Measurements from ENCODE around the gene SYMPK.

SYMPK gene

DNA sequence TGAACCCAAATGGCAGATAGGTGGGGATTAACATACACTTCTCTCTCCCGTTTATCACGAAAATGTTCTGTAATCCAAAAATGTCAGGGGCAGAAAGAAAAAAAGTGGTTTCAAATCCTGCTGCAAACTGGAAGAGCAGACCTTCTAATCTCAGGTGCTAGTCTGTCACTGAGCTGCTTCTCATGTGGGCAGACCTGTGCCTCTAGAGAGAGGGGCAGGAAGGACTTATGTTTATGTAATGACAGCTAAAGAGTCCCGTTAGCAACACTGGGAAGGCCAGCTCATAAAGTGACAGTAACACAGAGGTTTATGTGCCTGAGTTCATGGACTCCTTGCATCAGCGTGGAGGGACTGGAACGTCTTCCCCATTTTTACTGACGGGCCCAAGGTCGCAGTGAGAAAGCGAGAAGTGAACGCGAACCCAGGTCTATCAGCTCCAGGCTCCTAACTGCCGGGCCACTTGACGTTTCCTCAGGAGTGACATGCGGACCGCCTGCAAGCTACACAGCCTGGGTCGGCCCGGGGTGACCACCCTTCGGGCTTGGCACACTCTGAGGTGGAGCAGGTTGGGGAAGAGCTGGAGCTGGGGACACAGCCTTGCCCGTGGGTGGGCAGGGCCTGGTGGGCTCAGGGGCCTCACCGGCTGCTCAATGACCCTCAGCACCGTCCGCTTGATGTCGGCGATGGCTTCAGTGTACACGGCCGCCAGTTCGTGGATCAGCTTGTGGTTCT, 38.2 kb downstream of the SYMPK start:
- DNase-seq = no peak

DNA sequence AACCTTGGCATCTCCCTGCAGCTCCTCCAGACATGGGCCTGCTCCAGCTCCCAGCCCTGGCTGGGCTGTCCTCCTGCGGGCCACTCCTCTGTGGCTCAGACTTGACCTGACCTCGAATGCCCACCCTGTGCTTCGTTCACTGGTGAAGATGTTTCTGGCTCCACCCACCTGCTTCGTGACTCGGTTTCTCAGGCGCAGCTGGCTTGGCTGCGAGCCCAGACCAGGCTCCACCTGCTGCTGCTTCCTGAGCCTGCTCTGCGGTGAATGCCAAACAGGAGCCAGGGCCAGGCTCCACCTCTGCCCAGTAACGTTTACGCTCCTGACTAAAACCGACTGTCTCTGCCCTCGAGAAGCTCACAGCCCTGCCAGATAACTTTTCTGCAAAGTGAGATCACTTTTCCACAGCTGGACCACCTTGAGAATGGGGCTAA, 38.9 kb downstream of the SYMPK start:
- DNase-seq = no peak

DNA sequence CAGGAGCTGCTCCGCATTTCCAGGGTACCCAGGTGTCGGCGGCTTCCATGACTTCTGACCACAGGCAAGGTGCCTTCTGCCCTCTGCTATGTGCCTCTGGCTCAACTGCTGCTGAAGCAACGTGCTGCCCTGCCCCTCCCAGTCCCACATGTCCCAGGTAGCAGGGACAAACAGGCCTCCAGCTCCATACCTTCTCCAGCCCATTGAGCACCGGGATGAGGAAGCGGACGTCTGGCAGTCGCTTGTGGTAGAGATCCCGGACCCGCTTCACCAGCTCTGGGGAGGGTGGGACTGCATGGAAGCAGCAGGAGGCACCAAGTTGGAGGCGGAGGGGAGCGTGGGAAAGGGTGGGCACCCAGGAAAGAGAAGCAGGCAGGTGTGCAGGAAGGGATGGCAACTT, 39.8 kb downstream of the SYMPK start:
- DNase-seq = no peak

DNA sequence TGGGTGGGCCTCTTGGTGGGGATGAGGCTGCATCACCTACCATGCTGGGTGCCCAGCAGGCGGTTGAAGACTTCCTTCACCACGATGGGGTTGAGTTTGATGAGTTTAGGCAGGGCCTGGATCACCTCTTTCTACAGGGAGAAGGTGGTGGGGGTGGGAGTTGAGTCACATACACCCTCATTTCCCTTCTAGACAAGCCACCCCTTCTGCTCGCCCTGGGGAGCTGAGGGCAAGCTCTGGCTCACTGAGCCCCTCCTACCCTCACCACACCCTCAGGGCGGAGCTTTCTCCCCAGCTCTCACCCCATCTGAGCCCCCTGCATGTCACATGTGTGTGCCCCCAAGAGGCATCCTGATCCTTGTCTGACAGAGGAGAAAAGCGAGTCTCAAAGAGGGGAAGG, 40.2 kb downstream of the SYMPK start:
- no peak for DNase-seq

DNA sequence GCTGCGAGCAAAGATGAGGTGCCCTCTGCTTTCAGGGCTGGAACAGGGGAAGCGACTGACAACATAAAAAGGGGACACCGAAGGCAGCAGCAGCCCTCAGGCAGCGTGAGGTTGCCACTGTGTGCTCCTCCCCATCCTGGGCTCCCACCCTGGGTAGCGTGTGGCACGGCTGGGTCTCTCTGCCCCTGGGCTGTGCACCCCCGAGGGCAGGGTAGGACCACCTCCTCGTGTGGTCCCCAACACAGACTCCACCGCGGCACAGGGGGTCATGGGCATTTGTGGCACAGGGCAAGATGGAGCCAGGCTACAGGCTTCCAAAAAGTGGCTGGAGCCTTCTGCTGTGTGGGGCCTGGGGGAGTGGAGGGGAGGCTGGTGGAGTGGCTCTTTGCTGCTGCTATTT, 41.4 kb downstream of the SYMPK start:
- no peak for DNase-seq

DNA sequence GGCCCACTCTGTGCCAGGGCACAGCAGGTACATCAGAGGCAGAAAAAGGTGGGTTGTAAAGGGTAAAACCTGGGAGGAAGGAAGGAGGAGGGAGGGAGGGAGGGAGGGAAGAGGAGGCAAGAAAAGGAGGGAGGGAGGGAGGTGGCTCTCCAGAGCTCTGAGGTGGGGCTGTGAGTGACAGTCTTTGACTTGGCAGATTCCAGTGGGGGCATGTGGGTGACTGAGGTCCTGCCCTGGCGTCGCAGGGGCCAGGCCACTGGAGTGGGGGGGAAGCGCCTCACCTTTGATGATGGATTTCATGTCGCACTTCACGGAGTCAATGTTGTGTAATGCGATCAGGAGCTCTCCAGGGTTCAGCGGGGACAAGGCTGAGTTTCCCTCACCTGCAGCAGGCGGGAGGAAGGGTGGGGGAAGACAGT, 41.8 kb downstream of the SYMPK start:
- no peak for DNase-seq

DNA sequence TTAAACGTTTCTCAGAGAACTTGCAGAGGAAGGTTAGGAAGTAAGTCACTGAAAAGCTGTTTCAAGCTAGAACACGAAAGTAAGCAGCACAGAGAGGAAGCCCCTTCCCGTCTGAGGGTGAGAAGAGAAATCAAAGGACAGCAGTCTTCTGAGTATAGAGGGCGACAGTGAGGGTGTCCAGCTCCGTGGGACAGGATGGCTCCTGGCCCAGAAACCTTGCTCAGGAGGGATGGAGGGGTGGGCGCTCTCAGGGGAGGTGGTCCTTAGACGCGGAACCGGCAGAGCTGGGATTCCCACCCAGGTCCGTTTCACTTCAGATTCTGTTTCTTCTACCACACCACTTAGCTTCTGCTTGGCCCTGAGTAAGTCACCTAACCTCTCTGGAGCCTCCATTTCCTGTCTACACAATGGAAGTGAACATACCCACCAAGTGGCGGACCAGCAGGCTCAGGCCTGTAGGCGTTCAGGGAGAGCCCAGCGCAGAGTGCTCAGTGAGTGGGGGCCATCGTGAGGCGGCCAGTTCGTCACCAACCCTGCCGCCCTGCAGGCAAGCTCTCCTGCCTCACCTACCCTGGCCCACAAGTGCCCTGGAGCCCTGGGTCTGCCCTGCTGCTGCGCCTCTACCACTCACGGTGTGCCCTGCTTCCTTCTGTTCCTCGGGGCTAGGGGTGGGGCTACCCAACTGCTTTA, 42.4 kb downstream of the SYMPK start:
- DNase-seq = no peak

DNA sequence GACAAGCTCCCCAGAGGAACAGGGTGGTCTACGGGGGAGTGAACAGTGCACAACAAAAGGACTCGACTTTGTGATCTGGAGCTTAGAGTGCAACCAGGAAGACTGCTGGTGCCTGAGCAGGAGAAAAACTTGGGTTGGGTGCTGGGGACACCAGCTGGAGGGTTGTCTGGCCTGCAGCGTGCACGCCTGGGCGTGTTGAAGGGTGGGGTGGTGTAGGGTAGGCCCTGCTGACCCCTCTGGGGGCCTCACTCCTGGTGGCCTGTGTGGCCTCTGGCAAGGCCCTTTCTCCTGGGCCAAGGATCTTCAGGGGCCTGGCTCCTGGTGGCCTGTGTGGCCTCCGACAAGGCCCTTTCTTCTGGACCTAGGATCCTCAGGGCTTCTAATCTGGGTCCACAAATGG, 43.2 kb downstream of the SYMPK start:
- no peak for DNase-seq

DNA sequence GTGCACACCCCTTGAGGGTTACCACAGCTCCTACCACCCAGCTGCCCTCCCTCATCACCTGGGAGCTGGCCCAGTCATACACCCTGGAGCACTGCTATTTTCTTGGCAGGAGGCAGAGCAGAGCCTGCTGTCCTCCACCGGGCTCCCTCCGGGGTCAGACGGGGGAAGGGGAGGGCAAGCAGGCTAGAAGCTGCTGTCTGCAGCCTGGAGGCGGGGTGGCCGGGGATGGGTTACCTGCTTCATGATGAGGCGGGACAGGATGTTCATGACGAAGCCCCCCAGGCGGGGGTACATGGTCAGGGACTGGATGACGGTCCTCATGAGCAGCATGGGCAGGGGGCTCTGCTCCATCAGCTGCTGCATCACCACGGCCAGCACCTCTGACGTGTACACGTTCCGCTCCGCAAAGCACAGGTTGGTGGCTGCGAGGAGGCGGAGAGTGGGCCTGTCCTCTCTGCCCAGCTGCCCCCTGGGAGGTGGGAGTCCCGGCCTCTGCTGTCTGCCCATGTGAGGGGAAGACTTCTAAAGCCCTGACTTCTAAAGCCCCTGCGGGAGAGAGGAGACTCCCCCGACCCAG, 45.1 kb downstream of the SYMPK start:
- no peak for DNase-seq

DNA sequence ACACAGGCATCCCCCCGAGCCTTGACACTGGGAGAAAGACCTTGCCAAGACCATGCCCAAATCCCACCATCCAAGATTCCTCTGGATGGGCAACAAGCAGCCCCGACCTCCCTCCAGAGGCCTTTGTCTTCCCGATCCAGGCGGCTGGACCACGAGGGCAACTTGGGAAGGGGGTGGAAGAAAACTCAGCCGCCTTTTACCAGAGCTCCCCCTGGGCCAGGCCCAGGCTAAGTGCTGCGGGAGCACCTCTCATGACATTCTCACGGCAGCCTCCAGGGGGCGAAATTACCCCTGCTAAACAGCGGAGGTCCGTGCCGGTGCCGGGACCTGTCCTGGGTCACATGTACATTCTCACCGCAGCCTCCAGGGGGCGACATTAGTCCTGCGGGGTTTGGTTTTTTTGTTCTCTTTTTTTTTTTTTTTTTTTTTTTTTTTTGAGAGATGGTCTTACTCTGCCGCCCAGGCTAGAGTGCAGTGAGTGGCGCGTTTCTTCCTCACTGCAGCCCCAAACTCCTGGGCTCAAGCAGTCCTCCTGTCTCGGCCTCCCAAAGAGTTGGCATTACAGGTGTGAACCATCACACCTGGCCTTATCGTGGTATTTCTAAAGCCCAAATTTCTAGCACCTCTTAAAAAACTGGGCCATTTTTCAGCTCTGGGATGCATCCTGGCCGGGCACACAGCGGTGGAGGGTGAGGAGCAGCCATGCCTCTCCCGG, 45.8 kb downstream of the SYMPK start:
- DNase-seq = peak; percentile 85

DNA sequence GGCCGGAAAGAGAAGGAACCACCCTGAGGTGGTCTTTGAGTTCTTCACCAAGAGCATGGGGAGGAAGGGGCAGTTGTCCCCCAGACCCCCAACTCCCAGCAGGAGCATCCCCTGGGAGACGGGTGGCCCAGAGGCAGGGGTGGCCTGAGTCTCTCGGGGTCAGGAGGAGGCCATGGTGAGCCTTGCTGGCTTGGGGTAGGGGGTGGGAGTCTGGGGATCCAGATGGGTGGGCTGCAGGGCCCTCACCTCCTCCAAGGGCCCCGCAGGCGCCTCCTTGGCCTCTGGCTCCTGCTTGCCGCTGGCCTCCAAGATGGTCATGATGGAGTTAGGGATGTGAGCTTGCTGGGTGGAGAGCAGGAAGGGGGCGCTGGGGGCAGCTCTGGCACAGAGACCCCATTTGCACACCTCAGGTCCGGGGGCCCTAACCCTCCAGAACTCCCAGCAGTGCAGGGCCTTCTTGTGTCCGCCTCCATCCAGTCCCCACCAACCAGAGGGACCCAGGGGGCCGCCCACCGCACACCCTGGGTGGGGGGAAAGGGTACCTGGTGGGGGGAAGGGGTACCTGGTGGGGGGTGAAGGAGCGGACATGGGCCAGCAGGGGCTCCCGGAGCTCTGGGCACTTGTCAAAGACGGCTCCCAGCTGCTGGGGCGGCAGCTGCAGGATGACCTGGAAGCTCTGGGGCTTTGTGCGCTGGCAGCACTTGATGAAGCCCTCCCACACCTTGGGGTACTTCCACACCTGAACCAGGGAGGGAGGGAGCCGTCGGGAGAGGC, 46.5 kb downstream of the SYMPK start:
- no peak for DNase-seq

DNA sequence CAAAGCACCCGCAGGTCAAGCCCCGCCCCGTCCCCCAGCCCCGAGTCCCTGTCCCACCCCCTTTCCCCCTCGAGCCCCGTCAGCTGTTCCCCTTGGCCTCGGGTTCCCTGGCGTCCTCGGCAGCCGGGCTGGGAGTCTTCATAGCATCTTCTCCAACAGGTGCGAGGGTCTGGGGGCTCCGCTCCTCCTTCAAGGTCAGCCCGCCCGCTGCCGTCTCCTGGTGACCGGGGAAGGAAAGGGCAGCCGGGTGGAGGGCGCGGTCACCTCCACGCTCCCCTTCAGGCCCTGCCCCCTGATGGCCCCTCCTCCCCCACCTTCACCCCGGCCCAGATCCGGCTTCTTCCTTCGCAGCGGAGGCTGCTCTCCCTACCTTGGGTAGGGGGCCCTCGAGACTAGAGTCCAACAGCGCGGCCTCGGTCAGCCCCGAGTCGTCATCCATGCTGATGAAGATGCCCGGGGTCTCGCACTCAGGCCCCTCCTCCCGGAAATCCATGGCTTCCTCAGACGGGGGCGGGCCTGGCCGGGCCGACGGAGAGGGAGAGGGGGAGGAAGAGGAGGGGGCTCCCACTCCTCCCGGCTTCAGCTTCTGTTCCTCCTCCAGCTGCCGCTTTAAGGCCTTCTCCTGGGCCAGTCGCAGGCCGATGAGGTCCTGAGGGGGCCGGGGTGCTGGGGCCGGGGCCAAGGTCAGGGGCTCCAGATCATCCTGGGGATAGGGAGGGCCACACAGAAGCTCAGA, 47.3 kb downstream of the SYMPK start:
- no peak for DNase-seq

DNA sequence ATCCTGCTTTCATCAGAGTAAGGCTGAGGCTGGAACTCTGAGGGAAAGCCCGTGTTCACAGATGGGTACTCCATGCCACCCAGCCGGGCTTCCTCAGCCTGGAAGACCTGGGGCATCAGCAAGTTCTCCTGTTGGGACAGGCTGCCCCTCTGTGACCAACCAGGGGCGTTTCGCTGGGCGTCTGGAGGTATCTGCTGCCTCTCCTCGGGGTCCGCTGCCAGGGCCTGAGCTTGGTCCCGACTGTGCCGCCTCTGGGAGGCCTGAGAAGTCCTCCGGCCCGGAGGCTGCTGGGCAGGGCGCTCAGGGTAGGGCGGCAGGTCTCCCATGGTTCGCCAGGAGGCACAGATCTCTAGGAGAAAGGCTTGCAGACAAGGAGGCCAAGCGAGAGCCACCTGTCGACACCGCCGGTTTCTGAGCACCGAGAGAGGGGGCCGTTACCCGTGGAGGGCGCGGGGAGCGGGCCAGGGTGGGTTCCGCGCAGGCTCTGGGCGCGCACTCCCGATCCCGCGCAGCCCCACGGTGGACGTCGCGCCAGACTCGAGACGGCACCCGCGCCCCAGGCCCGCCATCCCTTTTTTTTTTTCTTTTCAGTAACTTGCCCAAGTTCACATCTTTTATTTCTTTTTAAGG, 48.0 kb downstream of the SYMPK start, which contains the start of gene RSPH6A:
RSPH6A (minus strand) TSS at position 458 of the 630 bp plus-strand sequence; CDS start at position 326, 132 bp downstream.
- no peak for DNase-seq

DNA sequence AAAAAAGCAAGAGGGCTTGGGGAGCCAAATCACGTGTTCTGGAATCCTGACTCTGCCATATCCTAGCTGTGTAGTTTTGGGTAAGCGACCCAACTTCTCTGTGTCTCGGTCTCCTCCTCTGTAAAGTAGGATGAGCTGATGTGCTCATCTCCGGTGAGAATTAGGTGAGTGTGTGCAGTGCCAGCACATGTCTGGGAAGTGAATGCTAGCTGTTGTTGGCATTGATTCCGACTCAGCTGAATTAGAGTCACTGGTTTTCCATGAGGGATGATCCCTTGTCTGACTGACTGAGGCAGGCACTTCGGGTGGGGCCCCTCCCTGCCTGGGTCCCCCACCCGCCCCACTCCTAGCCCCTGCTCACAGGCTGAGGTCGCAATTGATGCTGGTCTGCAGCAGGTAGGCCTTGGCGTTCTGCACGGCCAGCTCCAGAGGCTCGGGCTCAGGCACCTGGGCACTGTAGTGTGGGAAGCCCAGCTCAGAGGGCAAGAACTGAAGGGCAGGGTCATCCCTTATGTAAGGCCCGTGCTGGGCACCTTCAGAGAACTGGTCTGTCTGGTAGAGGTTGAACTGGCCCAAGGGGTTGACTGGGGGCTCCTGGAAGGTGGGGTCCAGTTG, 48.7 kb downstream of the SYMPK start:
- DNase-seq = no peak

DNA sequence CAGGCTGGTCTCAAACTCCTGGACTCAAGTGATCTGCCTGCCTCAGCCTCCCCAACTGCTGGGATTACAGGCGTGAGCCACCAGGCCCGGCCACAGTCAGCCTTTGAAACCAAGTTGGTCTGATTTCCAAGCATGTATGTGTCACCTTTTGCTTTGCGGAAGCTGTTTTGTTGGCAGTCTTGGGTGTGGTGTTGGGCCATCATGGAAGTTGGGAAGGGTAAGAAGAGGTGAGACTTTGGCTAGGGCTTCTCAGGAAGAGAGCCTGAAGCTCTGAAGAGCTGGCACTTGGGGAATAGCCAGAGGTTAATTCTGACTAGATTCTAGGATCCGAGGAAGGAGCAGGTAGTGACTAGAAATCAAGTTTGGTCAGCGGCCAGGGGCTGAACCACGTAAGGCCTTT, 50.6 kb downstream of the SYMPK start:
- no peak for DNase-seq

DNA sequence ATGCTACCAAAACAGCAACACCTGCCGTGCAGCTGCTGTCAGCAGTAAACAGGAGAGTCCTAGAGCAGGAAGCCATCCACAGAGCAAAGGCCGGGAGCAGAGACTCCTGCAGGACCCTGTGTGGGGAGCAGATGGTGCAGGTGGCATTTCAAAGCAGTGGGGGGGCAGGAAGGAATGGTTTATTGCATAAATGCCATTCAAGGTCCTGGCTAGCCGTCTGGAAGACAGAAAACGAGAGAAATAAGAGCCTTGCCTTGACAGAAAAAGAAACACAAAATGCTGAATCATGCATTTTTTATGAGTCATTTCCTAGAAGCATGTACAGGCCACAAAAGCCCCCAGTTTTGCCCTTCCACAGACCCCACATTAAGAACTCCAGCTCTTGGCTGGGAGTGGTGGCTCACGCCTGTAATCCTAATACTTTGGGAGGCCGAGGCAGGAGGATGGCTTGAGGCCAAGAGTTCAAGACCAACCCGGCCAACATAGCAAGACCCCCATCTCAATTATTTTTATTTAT, 53.2 kb downstream of the SYMPK start:
- DNase-seq = no peak

DNA sequence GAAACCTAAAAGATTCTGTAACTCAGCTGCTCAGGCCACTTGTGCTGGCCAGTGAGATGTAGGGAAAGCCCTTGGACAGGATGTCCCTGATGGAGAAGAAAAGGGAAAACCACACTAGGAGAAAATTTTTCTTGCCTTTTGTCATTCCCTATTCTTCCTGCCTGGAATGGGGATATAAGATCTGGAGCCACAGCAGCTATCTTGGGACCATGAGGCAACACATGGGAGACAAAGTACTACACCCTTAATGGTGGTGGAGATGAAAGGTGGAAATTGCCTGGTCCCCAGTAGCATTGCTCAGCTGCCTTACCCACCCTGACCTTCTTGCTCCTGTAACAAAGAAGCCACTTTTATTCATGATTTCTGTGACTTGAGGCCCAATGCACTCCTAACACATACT, 57.2 kb downstream of the SYMPK start:
- no peak for DNase-seq

DNA sequence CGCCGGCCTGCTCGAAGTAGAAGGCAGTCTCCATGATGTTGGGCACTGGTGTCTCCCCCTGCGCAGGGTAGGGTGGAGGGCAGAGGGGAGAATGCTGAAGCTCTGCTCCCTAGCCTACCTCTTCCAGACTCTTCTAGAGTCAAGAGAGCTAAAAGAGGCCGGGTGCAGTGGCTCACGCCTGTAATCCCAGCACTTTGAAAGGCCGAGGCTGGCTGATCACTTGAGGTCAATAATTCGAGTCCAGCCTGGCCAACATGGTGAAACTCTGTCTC, 58.1 kb downstream of the SYMPK start:
- DNase-seq = no peak

DNA sequence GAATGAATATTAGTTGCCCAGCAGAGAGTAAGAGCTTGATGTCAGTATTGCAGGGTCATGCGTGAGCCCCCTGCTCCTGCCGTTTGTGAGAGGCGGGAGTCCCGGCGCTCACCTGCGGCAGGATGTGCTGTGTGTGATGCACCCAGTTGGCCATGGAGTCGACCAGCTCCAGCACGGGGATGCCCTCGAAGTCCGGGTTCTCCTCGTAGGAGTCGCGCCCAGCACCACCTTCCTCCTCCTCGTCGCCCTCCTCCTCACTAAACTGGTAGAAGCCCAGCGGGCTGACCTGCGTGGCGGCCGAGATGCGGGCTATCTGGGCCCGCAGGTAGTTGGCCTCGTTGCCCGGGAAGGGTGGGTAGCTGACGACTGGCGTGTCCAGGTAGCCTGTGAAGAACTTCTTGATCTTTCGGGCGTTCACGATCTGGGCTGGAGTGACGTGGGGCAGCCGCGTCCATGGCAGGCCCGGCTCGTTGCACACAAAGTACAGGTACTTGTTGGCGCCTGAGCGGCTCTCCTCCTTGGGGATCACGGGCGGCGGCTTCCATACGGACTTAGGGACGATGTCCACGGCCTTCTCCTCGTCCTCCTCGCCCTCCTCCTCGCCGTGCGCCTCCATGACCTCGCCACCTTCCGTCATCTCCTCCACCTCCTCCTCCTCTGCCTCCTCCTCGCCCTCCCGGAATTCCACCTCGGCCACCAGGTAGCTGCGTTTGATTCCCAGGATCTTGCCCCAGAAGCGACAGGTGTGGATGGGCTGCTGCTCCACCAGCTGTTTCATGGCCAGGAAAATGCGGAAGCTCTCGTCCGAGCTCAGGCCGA, 58.6 kb downstream of the SYMPK start:
- no peak for DNase-seq

DNA sequence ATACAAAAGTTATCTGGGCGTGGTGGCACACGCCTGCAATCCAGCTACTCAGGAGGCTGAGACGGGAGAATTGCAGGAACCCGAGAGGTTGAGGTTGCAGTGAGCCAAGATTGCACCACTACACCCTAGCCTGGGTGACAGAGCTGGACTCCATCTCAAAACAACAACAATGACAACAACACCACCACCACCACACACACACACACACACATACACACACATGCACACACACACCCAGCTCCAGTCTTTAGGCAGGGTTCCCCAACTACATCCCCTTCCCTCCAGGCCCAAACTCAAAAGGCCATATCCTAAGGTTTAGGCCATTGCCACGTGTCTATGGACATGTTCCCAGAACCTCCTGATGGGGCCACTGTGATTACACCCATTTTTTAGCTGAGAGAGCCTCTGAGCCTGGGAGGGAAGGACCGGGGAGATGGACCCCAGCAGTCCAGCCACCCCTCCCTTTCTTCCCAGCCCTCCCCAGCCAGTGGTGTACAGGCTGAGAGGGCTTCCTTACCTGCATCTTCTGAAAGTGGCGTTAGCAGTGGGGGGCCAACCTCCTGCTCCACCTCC, 61.3 kb downstream of the SYMPK start:
- DNase-seq = no peak

Measured in NCI-H1048 (cell line).